Measurements from ENCODE around the gene COX6B1.

Gene COX6B1

DNA sequence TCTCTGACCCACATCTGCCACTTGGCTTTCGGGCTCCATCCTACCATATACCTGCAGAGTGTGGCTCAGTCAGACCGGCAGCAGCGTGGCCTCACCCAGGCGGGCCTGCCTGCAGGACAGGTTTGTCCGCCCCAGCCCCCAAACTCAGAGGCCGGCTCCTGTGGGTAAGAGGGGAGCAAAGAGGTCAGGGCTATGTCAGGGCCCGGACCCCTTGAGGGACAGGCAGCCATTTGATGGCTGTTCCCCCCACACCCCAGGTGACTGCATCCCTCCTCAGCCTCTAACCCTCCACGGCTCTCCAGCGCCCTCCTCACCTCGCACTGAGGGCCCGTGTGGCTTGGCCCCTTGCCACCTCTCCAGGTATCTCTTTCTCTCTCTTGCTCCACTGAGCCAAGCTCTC is 43.9 kb downstream of the COX6B1 start:
- Histone ChIP-seq H3K4me1 (ENCODE audit: control insufficient read depth, insufficient read depth, low read length) (no peaks in the 10 kb centered on the region), H3K27ac (ENCODE audit: extremely low read depth, low read depth, low read length) (no peak overlapping the region), H3K9me3 (ENCODE audit: control insufficient read depth, insufficient read depth, low read depth, low read length) (no peaks in the 10 kb centered on the region; the same call in 1 of the 2 replicates), H3K36me3 (ENCODE audit: control insufficient read depth in 2 of 2, insufficient read depth in 1 of 2, low read length in 2 of 2) (no peaks in the 10 kb centered on the region; a peak in 1 of 3 replicates), H3K4me3 (ENCODE audit: low read depth, low read length) (no peak overlapping the region)
- ChIA-PET CTCF (interaction anchor here (0.6 to 10.4 kb wide), 40 partner anchors 8 to 1014 kb away, joined by 3 to 119 read pairs (median 4); partner anchors contain the start of genes COX6B1, LIN37, PSENEN and U2AF1L4), POLR2A (interaction anchor here (1.5 to 2.0 kb wide), 2 partner anchors 10 to 44 kb away, joined by 5 read pairs; partner anchors contain the start of gene COX6B1)
- TF ChIP-seq ZNF707 (tag by site-specific recombination; IDR thresholded peaks at IDR 0.05) (no peak), BCL11A (tag by site-specific recombination; IDR thresholded peaks at IDR 0.05; ENCODE audit: low read depth) (0 out of 2 replicates have a peak, but pooled peaks have one; percentile 7), ZIC2 (tag by site-specific recombination; IDR thresholded peaks at IDR 0.05) (no peak)

DNA sequence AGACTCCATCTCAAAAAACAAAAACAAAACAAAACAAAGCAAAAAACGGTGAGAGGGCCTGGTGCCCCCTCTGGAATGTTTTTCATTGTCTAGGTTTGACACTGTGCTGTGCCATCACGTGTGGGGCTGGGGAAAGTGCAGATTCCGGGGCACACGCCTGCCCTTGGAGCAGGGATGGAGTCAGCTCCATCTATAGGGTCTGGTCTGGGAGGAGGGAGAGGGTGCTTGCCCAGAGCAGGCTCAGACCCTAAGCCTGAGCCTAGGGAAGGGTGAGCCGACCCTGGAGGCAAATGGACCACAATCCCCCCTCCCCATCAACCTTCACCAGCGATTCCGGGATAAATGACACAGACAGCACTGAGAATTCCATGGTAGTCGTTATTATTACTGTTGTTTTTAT is 45.3 kb downstream of the COX6B1 start:
- POLR2A ChIA-PET = interaction anchor here (1.2 to 2.0 kb wide), 3 partner anchors 9 to 49 kb away, joined by 5 to 6 read pairs (median 5); partner anchors contain the start of gene COX6B1
- H3K36me3 ChIP-seq (ENCODE audit: control insufficient read depth in 2 of 2, insufficient read depth in 1 of 2, low read length in 2 of 2) = no peaks in the 10 kb centered on the region; a peak in 1 of 3 replicates
- H3K4me1 ChIP-seq (ENCODE audit: control insufficient read depth, insufficient read depth, low read length) = no peaks in the 10 kb centered on the region
- no peaks in the 10 kb centered on the region; the same call in 1 of the 2 replicates for H3K9me3 ChIP-seq (ENCODE audit: control insufficient read depth, insufficient read depth, low read depth, low read length)
- no peak overlapping the region for H3K27ac ChIP-seq (ENCODE audit: extremely low read depth, low read depth, low read length)
- CTCF ChIA-PET = interaction anchor here (0.7 to 10.4 kb wide), 37 partner anchors 9 to 980 kb away, joined by 3 to 119 read pairs (median 5); partner anchors contain the start of genes LIN37, PSENEN, U2AF1L4 and ZBTB32
- TF ChIP-seq ZSCAN23 (tag by site-specific recombination; IDR thresholded peaks at IDR 0.05) = no peak
- peak; percentile 79 for TF ChIP-seq ZBTB20 (tag by site-specific recombination; IDR thresholded peaks at IDR 0.05)
- TF ChIP-seq ZNF433 (tag by site-specific recombination; IDR thresholded peaks at IDR 0.05; ENCODE audit: low read depth) = peak; percentile 10; the same call in 1 of the 2 replicates
- TF ChIP-seq HIC1 (tag by site-specific recombination; IDR thresholded peaks at IDR 0.05) = no peak
- no peak for TF ChIP-seq ZNF677 (tag by site-specific recombination; IDR thresholded peaks at IDR 0.05)
- TF ChIP-seq PRDM1 (tag by site-specific recombination; IDR thresholded peaks at IDR 0.05) = no peak
- no peak for TF ChIP-seq YY2 (tag by site-specific recombination; IDR thresholded peaks at IDR 0.05)
- no peak for TF ChIP-seq ZNF121 (tag by site-specific recombination; IDR thresholded peaks at IDR 0.05)
- H3K4me3 ChIP-seq (ENCODE audit: low read depth, low read length) = no peak overlapping the region

GRCh38 chr19:35693835-35694599 is 45.9 kb downstream of the COX6B1 start:
- Histone ChIP-seq H3K4me3 (ENCODE audit: low read depth, low read length) (no peak overlapping the region), H3K27ac (ENCODE audit: extremely low read depth, low read depth, low read length) (no peak overlapping the region), H3K9me3 (ENCODE audit: control insufficient read depth, insufficient read depth, low read depth, low read length) (no peaks in the 10 kb centered on the region; the same call in 1 of the 2 replicates), H3K4me1 (ENCODE audit: control insufficient read depth, insufficient read depth, low read length) (no peaks in the 10 kb centered on the region), H3K36me3 (ENCODE audit: control insufficient read depth in 2 of 2, insufficient read depth in 1 of 2, low read length in 2 of 2) (no peaks in the 10 kb centered on the region; a peak in 1 of 3 replicates)
- CTCF ChIA-PET = interaction anchor here (0.6 to 10.4 kb wide), 54 partner anchors 8 to 552 kb away, joined by 3 to 119 read pairs (median 5); partner anchors contain the start of genes COX6B1, HSPB6, LIN37 and PROSER3
- POLR2A ChIA-PET = interaction anchor here (0.9 to 1.1 kb wide), 2 partner anchors 9 to 54 kb away, joined by 3 to 4 read pairs; partner anchors contain the start of gene LIN37
- TF ChIP-seq ZNF157 (tag by site-specific recombination; IDR thresholded peaks at IDR 0.05) (peak; percentile 64; the same call in 1 of the 2 replicates), ZNF138 (tag by site-specific recombination; IDR thresholded peaks at IDR 0.05; ENCODE audit: borderline replicate concordance) (no peak), ZNF530 (tag by site-specific recombination; IDR thresholded peaks at IDR 0.05; ENCODE audit: low read depth) (peak; percentile 80; the same call in 1 of the 2 replicates), SP7 (tag by site-specific recombination; IDR thresholded peaks at IDR 0.05) (peak; percentile 79), ZNF777 (tag by site-specific recombination; IDR thresholded peaks at IDR 0.05; ENCODE audit: borderline replicate concordance) (no peak), ZNF660 (tag by site-specific recombination; IDR thresholded peaks at IDR 0.05) (peak; percentile 99), ZNF449 (tag by site-specific recombination; IDR thresholded peaks at IDR 0.05) (no peak), TRIM28 (IDR thresholded peaks at IDR 0.05; ENCODE audit: borderline replicate concordance, low read length) (no peak)
- TF ChIP-seq, protein P1, sequence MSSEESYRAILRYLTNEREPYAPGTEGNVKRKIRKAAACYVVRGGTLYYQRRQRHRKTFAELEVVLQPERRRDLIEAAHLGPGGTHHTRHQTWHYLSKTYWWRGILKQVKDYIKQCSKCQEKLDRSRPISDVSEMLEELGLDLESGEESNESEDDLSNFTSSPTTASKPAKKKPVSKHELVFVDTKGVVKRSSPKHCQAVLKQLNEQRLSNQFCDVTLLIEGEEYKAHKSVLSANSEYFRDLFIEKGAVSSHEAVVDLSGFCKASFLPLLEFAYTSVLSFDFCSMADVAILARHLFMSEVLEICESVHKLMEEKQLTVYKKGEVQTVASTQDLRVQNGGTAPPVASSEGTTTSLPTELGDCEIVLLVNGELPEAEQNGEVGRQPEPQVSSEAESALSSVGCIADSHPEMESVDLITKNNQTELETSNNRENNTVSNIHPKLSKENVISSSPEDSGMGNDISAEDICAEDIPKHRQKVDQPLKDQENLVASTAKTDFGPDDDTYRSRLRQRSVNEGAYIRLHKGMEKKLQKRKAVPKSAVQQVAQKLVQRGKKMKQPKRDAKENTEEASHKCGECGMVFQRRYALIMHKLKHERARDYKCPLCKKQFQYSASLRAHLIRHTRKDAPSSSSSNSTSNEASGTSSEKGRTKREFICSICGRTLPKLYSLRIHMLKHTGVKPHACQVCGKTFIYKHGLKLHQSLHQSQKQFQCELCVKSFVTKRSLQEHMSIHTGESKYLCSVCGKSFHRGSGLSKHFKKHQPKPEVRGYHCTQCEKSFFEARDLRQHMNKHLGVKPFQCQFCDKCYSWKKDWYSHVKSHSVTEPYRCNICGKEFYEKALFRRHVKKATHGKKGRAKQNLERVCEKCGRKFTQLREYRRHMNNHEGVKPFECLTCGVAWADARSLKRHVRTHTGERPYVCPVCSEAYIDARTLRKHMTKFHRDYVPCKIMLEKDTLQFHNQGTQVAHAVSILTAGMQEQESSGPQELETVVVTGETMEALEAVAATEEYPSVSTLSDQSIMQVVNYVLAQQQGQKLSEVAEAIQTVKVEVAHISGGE (tag by site-specific recombination; conservative IDR thresholded peaks at IDR 0.05; ENCODE audit: low read depth) = peak; percentile 32
- TF ChIP-seq, protein P2, sequence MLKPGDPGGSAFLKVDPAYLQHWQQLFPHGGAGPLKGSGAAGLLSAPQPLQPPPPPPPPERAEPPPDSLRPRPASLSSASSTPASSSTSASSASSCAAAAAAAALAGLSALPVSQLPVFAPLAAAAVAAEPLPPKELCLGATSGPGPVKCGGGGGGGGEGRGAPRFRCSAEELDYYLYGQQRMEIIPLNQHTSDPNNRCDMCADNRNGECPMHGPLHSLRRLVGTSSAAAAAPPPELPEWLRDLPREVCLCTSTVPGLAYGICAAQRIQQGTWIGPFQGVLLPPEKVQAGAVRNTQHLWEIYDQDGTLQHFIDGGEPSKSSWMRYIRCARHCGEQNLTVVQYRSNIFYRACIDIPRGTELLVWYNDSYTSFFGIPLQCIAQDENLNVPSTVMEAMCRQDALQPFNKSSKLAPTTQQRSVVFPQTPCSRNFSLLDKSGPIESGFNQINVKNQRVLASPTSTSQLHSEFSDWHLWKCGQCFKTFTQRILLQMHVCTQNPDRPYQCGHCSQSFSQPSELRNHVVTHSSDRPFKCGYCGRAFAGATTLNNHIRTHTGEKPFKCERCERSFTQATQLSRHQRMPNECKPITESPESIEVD (tag by site-specific recombination; IDR thresholded peaks at IDR 0.05) = no peak

Measured in HEK293 (cell line).